Duodenal mucosa (tissue), 2 donors: ENCODE data around the gene DCP2.

Experiments
- H3K27ac ChIP-seq: one replicate; pipeline ENCODE4 v1.7.0; 2013; ENCODE audit warnings: low read depth, low read length
- H3K27me3 ChIP-seq, 2 donors: one replicate each; pipeline ENCODE4 v1.7.0; 2013; ENCODE audit warnings: low read length in 2 of 2, control low read depth in 1 of 2; ENCODE audit not compliant: insufficient read depth in 2 of 2, control insufficient read depth in 1 of 2
- H3K36me3 ChIP-seq, 2 donors: one replicate each; pipeline ENCODE4 v1.7.0; 2013; ENCODE audit warnings: low read length in 2 of 2, control low read depth in 1 of 2; ENCODE audit not compliant: insufficient read depth in 2 of 2, control insufficient read depth in 1 of 2
- H3K4me1 ChIP-seq, 2 donors: one replicate each; pipeline ENCODE4 v1.7.0; 2013; ENCODE audit warnings: low read length in 2 of 2, control low read depth in 1 of 2; ENCODE audit not compliant: insufficient read depth in 2 of 2, control insufficient read depth in 1 of 2
- H3K4me3 ChIP-seq, 2 donors: one replicate each; pipeline ENCODE4 v1.7.0; 2013; ENCODE audit warnings: low read length in 2 of 2, low read depth in 1 of 2
- H3K9ac ChIP-seq, 2 donors: one replicate each; pipeline ENCODE4 v1.7.0; 2013; ENCODE audit warnings: low read length in 2 of 2, low read depth in 1 of 2
- H3K9me3 ChIP-seq, 2 donors: one replicate each; pipeline ENCODE4 v1.7.0; 2013; ENCODE audit warnings: low read length in 2 of 2, control low read depth in 1 of 2; ENCODE audit not compliant: control insufficient read depth in 1 of 2

Gene DCP2

GRCh38 chr5:113054899-113055298 lies 78.3 kb downstream of the DCP2 start:
- no peaks in the 10 kb centered on the region for H3K4me1 ChIP-seq

DNA sequence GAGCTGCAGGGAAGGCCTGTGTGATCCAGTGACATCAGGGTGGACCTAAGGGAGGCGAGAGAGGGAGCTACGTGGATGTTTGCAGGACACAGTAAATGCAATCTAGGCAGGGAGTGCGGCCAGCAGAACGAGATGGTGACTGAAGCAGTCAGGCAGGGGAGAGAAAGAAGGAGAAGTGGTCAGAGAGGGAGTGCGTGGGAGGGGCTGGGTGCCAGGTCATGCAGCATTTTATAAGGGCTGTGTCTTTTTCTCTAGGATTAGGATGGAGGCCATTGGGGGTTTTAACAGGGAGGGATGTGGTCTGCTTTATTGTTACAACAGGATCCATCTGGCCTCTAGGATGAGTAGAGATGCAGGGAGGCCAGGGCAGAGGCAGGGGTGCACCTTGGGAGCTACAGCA lies 80.4 kb downstream of the DCP2 start:
- no peaks in the 10 kb centered on the region for H3K4me1 ChIP-seq
- H3K4me3 ChIP-seq = no peak overlapping the region
- no peak overlapping the region for H3K27ac ChIP-seq
- H3K9me3 ChIP-seq = no peaks in the 10 kb centered on the region
- H3K9ac ChIP-seq = no peak overlapping the region
- H3K36me3 ChIP-seq = peaks cover 0 to 2% of the 10 kb centered on the region in 2 donors
- H3K27me3 ChIP-seq = no peaks in the 10 kb centered on the region

More at GRCh38 chr5:113054899-113055298, 78.3 kb downstream of the DCP2 start:
- Histone ChIP-seq H3K27me3 (no peaks in the 10 kb centered on the region), H3K4me3 (no peak overlapping the region), H3K9me3 (no peaks in the 10 kb centered on the region), H3K27ac (no peak overlapping the region), H3K9ac (no peak overlapping the region), H3K36me3 (peaks cover 0 to 2% of the 10 kb centered on the region in 2 donors)

- Histone ChIP-seq H3K36me3 (peaks cover 0 to 2% of the 10 kb centered on the region in 2 donors), H3K4me1 (no peaks in the 10 kb centered on the region), H3K4me3 (no peak overlapping the region), H3K27me3 (no peaks in the 10 kb centered on the region), H3K9me3 (no peaks in the 10 kb centered on the region), H3K9ac (no peak overlapping the region), H3K27ac (no peak overlapping the region)
Observed at GRCh38 chr5:113057557-113057984, 81.0 kb downstream of the DCP2 start.

DNA sequence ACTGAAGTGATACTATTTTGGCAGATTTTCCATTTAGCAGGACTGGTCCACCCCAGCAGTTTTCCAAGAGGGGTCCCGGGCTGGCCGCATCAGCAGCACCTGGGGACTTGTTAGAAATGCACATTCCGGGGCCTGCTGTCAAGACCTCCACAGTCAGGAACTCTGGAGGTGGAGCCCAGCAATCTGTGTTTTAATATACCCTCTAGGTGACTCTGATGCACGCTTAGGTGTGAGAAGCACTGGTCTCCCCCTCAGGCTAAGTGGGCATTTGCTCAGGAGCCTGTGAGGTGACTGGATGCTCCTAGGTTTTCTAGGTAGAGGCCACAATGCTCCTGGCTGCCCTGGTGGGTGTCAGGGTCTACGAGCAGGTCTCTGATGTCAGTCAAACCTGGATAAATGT lies 81.7 kb downstream of the DCP2 start:
- H3K9ac ChIP-seq = no peak overlapping the region
- no peak overlapping the region for H3K4me3 ChIP-seq
- no peaks in the 10 kb centered on the region for H3K4me1 ChIP-seq
- H3K27me3 ChIP-seq = no peaks in the 10 kb centered on the region
- H3K27ac ChIP-seq = no peak overlapping the region
- H3K36me3 ChIP-seq = no peaks in the 10 kb centered on the region
- H3K9me3 ChIP-seq = no peaks in the 10 kb centered on the region

DNA sequence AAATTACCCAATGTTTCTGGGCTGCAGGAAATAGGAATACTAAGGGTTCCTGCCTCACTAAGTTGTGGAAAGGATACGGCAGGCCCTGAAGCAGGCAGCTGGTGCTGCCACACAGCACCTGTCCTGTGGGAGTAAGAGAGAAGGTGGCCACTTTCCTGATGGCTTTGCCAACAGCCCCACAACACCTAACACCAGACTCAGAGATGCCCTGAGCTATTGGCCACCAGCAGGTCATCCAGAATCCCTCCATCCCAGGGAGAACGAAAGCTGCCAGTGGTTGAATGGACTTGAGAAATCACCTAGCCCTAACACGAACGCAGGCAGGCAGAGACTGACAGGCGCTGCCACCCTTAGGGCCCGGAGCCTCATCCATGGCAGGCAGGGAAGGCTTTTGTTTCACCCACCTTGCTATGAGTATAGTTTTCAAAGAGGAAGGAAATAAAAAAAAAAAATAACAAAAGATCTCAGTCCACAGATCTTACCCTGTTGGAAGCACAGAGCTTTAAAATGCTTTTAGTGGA lies 82.2 kb downstream of the DCP2 start:
- H3K27ac ChIP-seq = no peak overlapping the region
- H3K36me3 ChIP-seq = no peaks in the 10 kb centered on the region
- H3K4me3 ChIP-seq = no peak overlapping the region
- H3K4me1 ChIP-seq = no peaks in the 10 kb centered on the region
- no peaks in the 10 kb centered on the region for H3K27me3 ChIP-seq
- no peaks in the 10 kb centered on the region for H3K9me3 ChIP-seq
- H3K9ac ChIP-seq = no peak overlapping the region

GRCh38 chr5:113059232-113060040 lies 82.8 kb downstream of the DCP2 start:
- no peaks in the 10 kb centered on the region for H3K36me3 ChIP-seq
- H3K4me1 ChIP-seq = no peaks in the 10 kb centered on the region
- no peak overlapping the region for H3K27ac ChIP-seq
- H3K27me3 ChIP-seq = no peaks in the 10 kb centered on the region
- no peak overlapping the region for H3K9ac ChIP-seq
- no peak overlapping the region for H3K4me3 ChIP-seq
- H3K9me3 ChIP-seq = no peaks in the 10 kb centered on the region

DNA sequence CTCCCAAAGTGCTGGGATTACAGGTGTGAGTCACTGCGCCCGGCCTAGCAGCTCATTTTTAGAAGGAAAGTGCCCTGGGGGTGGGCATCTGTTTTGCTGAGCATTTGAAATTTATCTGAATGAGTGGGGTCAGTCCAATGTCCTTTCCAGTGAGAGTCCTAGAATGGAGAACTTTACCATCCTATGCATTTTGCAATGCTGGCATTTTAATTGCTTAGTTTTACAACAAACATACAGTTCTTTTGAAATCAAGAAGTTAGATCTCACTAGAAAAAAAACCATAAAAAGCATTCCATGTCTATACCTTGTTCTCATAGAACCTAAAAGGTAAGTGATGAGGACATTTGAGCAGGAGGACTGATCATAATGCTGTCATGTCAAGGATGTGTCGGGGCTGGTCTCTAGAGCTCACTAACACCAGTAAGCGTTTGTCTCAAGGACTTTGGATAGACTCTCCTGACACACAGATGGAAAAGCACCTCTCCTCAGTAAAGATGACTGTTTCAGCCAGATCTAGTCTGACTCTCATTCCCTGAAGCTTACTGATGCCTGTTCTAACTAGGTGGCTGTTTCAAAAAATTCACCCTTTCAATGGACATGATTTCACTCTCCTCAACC lies 83.9 kb downstream of the DCP2 start:
- no peak overlapping the region for H3K4me3 ChIP-seq
- H3K36me3 ChIP-seq = no peaks in the 10 kb centered on the region
- H3K9ac ChIP-seq = no peak overlapping the region
- H3K9me3 ChIP-seq = no peaks in the 10 kb centered on the region
- H3K27ac ChIP-seq = no peak overlapping the region
- no peaks in the 10 kb centered on the region for H3K4me1 ChIP-seq
- H3K27me3 ChIP-seq = no peaks in the 10 kb centered on the region

DNA sequence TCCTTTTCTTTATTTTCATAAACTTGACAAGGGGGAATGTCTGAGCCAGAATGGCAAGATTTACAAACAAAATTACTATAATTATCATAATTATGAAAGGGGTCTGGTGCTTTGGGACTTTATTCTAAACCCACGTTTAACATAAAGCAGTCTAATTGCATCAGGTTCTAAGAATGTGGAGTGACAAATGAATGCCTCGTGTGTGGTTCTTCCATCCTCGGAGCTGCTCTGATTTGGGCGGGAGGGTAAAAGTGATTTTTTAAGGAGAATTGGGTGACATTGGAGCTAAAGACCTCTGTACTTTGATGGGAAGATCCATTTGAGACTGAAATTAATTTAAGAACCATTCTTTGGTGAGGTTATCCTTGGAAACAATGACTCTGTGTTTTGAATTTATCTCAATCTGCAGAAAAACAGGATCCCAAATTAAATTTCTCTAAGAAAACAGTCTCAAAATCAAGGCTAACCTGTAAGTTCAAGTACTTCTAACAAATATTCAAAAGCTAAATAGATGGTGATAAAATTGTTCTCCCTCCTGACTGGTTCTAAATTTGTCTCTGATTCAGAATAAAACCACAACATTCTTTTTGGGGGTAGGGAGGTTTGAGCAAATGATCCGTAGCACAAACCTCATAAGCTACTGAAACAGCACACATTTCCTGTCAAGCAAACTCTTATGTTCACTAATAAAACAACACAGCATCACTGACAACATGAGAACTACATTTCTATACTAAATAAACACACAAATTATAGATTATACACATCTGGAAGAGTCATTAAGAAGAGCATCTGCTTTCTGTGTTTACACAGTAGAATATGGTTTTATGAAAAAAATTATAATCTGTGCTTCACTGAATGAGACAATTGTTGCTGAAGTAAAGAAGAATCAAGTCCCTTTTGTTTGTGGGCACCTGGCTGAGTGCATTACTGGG lies 85.5 kb downstream of the DCP2 start:
- Histone ChIP-seq H3K27ac (no peak overlapping the region), H3K4me3 (no peak overlapping the region), H3K9me3 (no peaks in the 10 kb centered on the region), H3K27me3 (no peaks in the 10 kb centered on the region), H3K36me3 (no peaks in the 10 kb centered on the region), H3K9ac (no peak overlapping the region), H3K4me1 (no peaks in the 10 kb centered on the region)

DNA sequence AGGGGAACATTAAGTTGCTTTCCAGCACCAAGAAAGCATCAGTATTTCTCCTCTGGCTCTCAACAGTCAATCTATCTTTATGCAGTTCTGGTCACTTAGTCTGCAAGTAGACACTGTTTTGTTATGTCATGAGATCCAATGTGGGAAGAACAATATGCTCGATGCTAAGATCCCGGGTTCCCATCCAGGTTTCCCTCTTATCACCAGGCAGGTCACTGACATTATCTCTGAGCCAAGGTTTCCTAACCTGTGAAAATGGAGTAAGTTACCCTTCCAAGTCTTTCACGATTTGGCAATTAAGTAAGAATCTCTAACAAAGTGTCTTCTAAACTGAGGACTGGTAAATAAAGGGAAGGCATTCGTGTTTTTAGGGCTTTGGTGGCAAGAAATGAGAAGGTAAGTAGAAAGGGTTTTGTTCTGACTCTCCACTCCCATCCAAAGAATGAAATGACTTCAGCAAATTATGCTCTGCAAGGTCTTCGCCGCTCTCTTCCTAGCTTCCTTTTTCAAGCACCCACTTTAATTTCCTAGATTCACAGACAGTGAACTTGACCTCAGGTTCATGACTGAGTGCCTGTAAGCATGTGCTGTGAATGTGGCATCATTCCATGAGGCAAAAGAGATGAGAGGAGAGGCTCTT lies 86.4 kb downstream of the DCP2 start:
- H3K9me3 ChIP-seq = no peaks in the 10 kb centered on the region
- no peaks in the 10 kb centered on the region for H3K4me1 ChIP-seq
- H3K27me3 ChIP-seq = no peaks in the 10 kb centered on the region
- H3K4me3 ChIP-seq = no peak overlapping the region
- H3K36me3 ChIP-seq = no peaks in the 10 kb centered on the region
- H3K9ac ChIP-seq = no peak overlapping the region
- H3K27ac ChIP-seq = no peak overlapping the region
